ENCODE data around the gene BMAL1. TPM values are rescaled to one million over a fixed set of nuclear protein-coding genes. Genes with fewer than 3 reads are reported as not detected.

The BMAL1 gene
- total and polyA plus RNA-seq, 8 donors = 7.1 to 132 (median 16.4) TPM

- peak overlapping the region; percentile 25 to 77 (median 45) for H3K27ac ChIP-seq
- 42 to 64% (median 56%) methylated on average over 8 of the region's 8 CpGs for WGBS, 5 donors
- H3K4me3 ChIP-seq = no peak overlapping the region
- H3K4me1 ChIP-seq = peaks cover 10 to 25% (median 16%) of the 10 kb centered on the region in 4 donors
- no peaks in the 10 kb centered on the region for H3K9me3 ChIP-seq
- H3K36me3 ChIP-seq = no peaks in the 10 kb centered on the region
- intact Hi-C loops (cut with DNase I; ENCODE audit: low total_unique reads) = no loop called here
- DNase-seq = peak in 1 of 2 donors; percentile 53
- no peaks in the 10 kb centered on the region for H3K27me3 ChIP-seq
- TF ChIP-seq POLR2AphosphoS5 (IDR thresholded peaks at IDR 0.05) (peak in 1 of 3 donors; percentile 53), CTCF (IDR thresholded peaks at IDR 0.05) (no peak)
Measured at GRCh38 chr11:13261591-13262061, 16.0 kb upstream of the BMAL1 start.

- Histone ChIP-seq H3K27ac (peak overlapping the region in 3 of 5 donors; percentile 25 to 77 (median 70)), H3K9me3 (no peaks in the 10 kb centered on the region), H3K36me3 (no peaks in the 10 kb centered on the region), H3K4me3 (no peak overlapping the region), H3K4me1 (peaks cover 10 to 25% (median 16%) of the 10 kb centered on the region in 4 donors), H3K27me3 (no peaks in the 10 kb centered on the region)
- intact Hi-C loops (cut with DNase I; ENCODE audit: low total_unique reads) = no loop called here
- DNase-seq = no peak
- TF ChIP-seq EP300 (IDR thresholded peaks at IDR 0.05) (no peak), POLR2A (IDR thresholded peaks at IDR 0.05) (no peak), POLR2AphosphoS5 (IDR thresholded peaks at IDR 0.05) (no peak), CTCF (IDR thresholded peaks at IDR 0.05) (no peak)
- 63 to 82% (median 69%) methylated on average over 3 of the region's 3 CpGs for WGBS, 5 donors
Measured at GRCh38 chr11:13262096-13262495, 15.5 kb upstream of the BMAL1 start.

GRCh38 chr11:13268791-13269190 is 8.8 kb upstream of the BMAL1 start:
- intact Hi-C loops (cut with DNase I; ENCODE audit: low total_unique reads) = no loop called here
- H3K36me3 ChIP-seq = no peaks in the 10 kb centered on the region

GRCh38 chr11:13269775-13270174 is 7.8 kb upstream of the BMAL1 start:
- H3K4me1 ChIP-seq = no peaks in the 10 kb centered on the region
- H3K27me3 ChIP-seq = peaks cover 0 to 4% (median 0%) of the 10 kb centered on the region in 3 donors
- intact Hi-C loops (cut with DNase I; ENCODE audit: low total_unique reads) = no loop called here
- no peaks in the 10 kb centered on the region for H3K36me3 ChIP-seq
- no peak overlapping the region for H3K4me3 ChIP-seq
- no peak overlapping the region for H3K27ac ChIP-seq
- DNase-seq = no peak
- no peak for TF ChIP-seq CTCF (IDR thresholded peaks at IDR 0.05)
- TF ChIP-seq POLR2AphosphoS5 (IDR thresholded peaks at IDR 0.05) = no peak
- no peak for TF ChIP-seq EP300 (IDR thresholded peaks at IDR 0.05)
- H3K9me3 ChIP-seq = no peaks in the 10 kb centered on the region

More at GRCh38 chr11:13268791-13269190, 8.8 kb upstream of the BMAL1 start:
- Histone ChIP-seq H3K27me3 (no peaks in the 10 kb centered on the region), H3K9me3 (no peaks in the 10 kb centered on the region), H3K4me3 (no peak overlapping the region), H3K27ac (no peak overlapping the region), H3K4me1 (no peaks in the 10 kb centered on the region)
- no peak for DNase-seq
- TF ChIP-seq CTCF (IDR thresholded peaks at IDR 0.05) (no peak), POLR2A (IDR thresholded peaks at IDR 0.05) (no peak), EP300 (IDR thresholded peaks at IDR 0.05) (no peak), POLR2AphosphoS5 (IDR thresholded peaks at IDR 0.05) (no peak)

Measured in stomach (tissue), 9 donors.